Smooth muscle cell (in vitro differentiated cells): ENCODE results near the gene PRMT7. TPM values are rescaled to one million over a fixed set of nuclear protein-coding genes. Genes with fewer than 3 reads are reported as not detected.
"Not testable (repeated sequence)": the region's sequence is repeated elsewhere in the genome, so short reads cannot be mapped to it uniquely, and the experiment has no call there.

Experiments
- DNase-seq: peaks from one replicate; lab custom pipeline; 2025; ENCODE audit not compliant: unreplicated experiment; lab: John Stamatoyannopoulos, UW
- H2AFZ ChIP-seq: fragments of 200-600 bp; sonication (generic); 2 replicates; pipeline ENCODE4 v1.6.0; 2016; ENCODE audit warnings: antibody characterized with exemption, low read depth, mild to moderate bottlenecking
- H3F3A ChIP-seq: fragments of 200-600 bp; sonication (generic); 2 replicates; pipeline ENCODE4 v1.6.0; 2017; ENCODE audit warnings: antibody characterized with exemption, low read depth
- H3K27ac ChIP-seq: fragments of 200-600 bp; sonication (generic); 2 replicates; pipeline ENCODE4 v1.5.1; 2016; ENCODE audit warnings: low read depth, mild to moderate bottlenecking
- H3K27me3 ChIP-seq: fragments of 200-600 bp; sonication (generic); 2 replicates; pipeline ENCODE4 v1.6.1; 2016; ENCODE audit warnings: low read depth, mild to moderate bottlenecking
- H3K36me3 ChIP-seq: fragments of 200-600 bp; sonication (generic); 2 replicates; pipeline ENCODE4 v1.5.1; 2016; ENCODE audit warnings: low read depth
- H3K4me1 ChIP-seq: fragments of 200-600 bp; sonication (generic); 2 replicates; pipeline ENCODE4 v1.5.1; 2016; ENCODE audit warnings: low read depth
- H3K4me2 ChIP-seq: fragments of 200-600 bp; sonication (generic); 2 replicates; pipeline ENCODE4 v1.6.0; 2016; ENCODE audit warnings: mild to moderate bottlenecking
- H3K4me3 ChIP-seq: fragments of 200-600 bp; sonication (generic); 2 replicates; pipeline ENCODE4 v1.5.1; 2016; ENCODE audit warnings: mild to moderate bottlenecking
- H3K79me2 ChIP-seq: fragments of 200-600 bp; sonication (generic); 2 replicates; pipeline ENCODE4 v1.6.0; 2016; ENCODE audit warnings: low read depth, mild to moderate bottlenecking
- H3K9ac ChIP-seq: fragments of 200-600 bp; sonication (generic); 2 replicates; pipeline ENCODE4 v1.6.0; 2016; ENCODE audit warnings: low read depth
- H3K9me3 ChIP-seq: fragments of 200-600 bp; sonication (generic); replicated peaks from 2 replicates; pipeline ENCODE4 v1.5.1; 2016; ENCODE audit warnings: low read depth
- H4K20me1 ChIP-seq: fragments of 200-600 bp; sonication (generic); 2 replicates; pipeline ENCODE4 v1.6.0; 2016; ENCODE audit warnings: low read depth
- CTCF ChIP-seq: fragments of 200-600 bp; sonication (generic); IDR thresholded peaks from 2 replicates; pipeline ENCODE4 v1.5.1; 2017; ENCODE audit warnings: borderline replicate concordance, mild to moderate bottlenecking, antibody characterized with exemption; ENCODE audit not compliant: insufficient read depth, poor library complexity, severe bottlenecking
- WGBS: methylation state at CpG from one replicate; pipeline ENCODE4 v1.1.7; 2016; ENCODE audit warnings: low lambda C conversion rate; 5-methylcytosine and 5-hydroxymethylcytosine counted together
- polyA plus RNA-seq: library from polyadenylated mRNA; unstranded; fragments of >200 nt; fragmentation: Nextera tagmentation; extraction: Ambion mirVana; gene quantifications from 2 replicates; pipeline ENCODE4 v1.2.1, GENCODE V29; 2016
- total RNA-seq: library from RNA; depleted of rRNA; stranded (reverse); fragments of >200 nt; gene quantifications from 2 replicates; pipeline ENCODE4 v1.2.3, GENCODE V29; 2014

PRMT7 gene
- total and polyA plus RNA-seq, 2 experiments from 2014 or later, result 22.1 to 25.4 TPM

DNA sequence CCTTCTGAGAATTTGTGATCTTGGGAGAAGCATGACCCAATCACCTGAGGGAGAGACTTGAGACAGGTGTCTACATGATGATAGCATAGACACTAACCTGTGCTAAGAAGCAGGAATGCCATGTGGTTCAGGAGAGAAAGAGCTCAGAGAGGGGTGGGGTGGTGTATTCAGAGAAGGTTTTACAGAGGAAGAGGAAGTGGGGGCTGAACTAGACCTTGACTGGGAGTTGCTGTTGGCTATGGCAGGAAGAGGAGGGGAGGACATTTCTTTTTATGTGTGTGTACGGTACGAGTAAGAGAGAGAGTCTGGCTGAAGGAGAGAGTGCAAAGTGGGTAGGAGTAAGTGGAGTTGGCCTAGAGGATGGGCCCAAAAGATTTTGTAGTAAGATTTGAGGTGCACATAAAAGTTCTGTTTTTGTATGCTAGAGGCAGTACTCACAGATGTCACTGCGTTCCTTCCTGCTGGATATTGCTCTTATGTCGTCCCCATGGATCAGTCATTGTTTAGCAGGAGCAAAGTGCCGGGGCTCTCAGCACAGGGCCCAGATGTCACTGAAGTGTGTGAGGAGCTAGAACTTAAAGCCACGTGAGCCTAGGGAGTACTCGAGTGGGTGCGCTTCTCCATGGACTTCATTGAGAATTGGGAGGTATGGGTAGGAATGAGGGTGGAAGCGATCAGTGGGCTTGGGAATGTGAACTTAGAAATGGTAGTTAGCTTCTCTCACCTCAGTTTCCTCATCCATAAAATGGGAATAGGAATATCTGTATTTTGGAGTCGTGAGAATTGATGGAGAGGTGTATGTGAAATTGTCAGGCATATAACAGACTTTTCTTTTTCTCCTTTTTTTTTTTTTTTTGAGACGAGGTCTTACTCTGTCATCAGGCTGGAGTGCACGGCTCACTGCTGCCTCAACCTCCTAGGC lies 24.4 kb upstream of the PRMT7 start:
- H4K20me1 ChIP-seq, result peaks cover 80% of the 10 kb centered on the region
- no peak for DNase-seq
- peaks cover 15% of the 10 kb centered on the region for H3K79me2 ChIP-seq
- H3K4me2 ChIP-seq, result no peak overlapping the region
- no peaks in the 10 kb centered on the region for H3K27me3 ChIP-seq
- WGBS, result 94% methylated on average over 12 of the region's 12 CpGs
- H3K4me3 ChIP-seq, result no peak overlapping the region
- no peaks in the 10 kb centered on the region for H3F3A ChIP-seq
- H3K27ac ChIP-seq, result no peak overlapping the region
- no peak overlapping the region for H2AFZ ChIP-seq
- no peak for TF ChIP-seq CTCF
- H3K9me3 ChIP-seq, result no peaks in the 10 kb centered on the region
- no peak overlapping the region for H3K9ac ChIP-seq
- no peaks in the 10 kb centered on the region for H3K4me1 ChIP-seq
- no peaks in the 10 kb centered on the region for H3K36me3 ChIP-seq

GRCh38 chr16:68287276-68288251 lies 23.3 kb upstream of the PRMT7 start:
- Histone ChIP-seq H3K4me2 (no peak overlapping the region), H4K20me1 (peaks cover 70% of the 10 kb centered on the region), H3K79me2 (peaks cover 15% of the 10 kb centered on the region), H3K27ac (no peak overlapping the region), H3F3A (no peaks in the 10 kb centered on the region), H3K9me3 (no peaks in the 10 kb centered on the region), H3K9ac (no peak overlapping the region), H3K36me3 (no peaks in the 10 kb centered on the region), H3K4me3 (no peak overlapping the region), H3K4me1 (no peaks in the 10 kb centered on the region), H2AFZ (no peak overlapping the region), H3K27me3 (no peaks in the 10 kb centered on the region)
- no peak for TF ChIP-seq CTCF
- DNase-seq, result no peak
- 96% methylated on average over 11 of the region's 11 CpGs for WGBS

- H3K79me2 ChIP-seq, result peaks cover 15% of the 10 kb centered on the region
- no peaks in the 10 kb centered on the region for H3K27me3 ChIP-seq
- TF ChIP-seq CTCF, result no peak
- H4K20me1 ChIP-seq, result peaks cover 67% of the 10 kb centered on the region
- 100% methylated on average over 1 of the region's 1 CpG for WGBS
- DNase-seq, result no peak
- H3K36me3 ChIP-seq, result no peaks in the 10 kb centered on the region
- no peak overlapping the region for H3K27ac ChIP-seq
- no peak overlapping the region for H3K4me2 ChIP-seq
- no peak overlapping the region for H3K9ac ChIP-seq
- no peaks in the 10 kb centered on the region for H3K9me3 ChIP-seq
- no peaks in the 10 kb centered on the region for H3K4me1 ChIP-seq
- no peak overlapping the region for H2AFZ ChIP-seq
- H3F3A ChIP-seq, result no peaks in the 10 kb centered on the region
- H3K4me3 ChIP-seq, result no peak overlapping the region
Measured at GRCh38 chr16:68288252-68288650, 22.6 kb upstream of the PRMT7 start.

GRCh38 chr16:68288796-68289195 lies 22.0 kb upstream of the PRMT7 start:
- H3K27ac ChIP-seq, H3K9me3 ChIP-seq, H3F3A ChIP-seq, H3K4me2 ChIP-seq, H2AFZ ChIP-seq, H3K9ac ChIP-seq, H3K4me3 ChIP-seq, DNase-seq, H3K4me1 ChIP-seq, H3K36me3 ChIP-seq, H3K27me3 ChIP-seq: not testable (repeated sequence)
- Histone ChIP-seq H4K20me1 (peaks cover 66% of the 10 kb centered on the region), H3K79me2 (peaks cover 13% of the 10 kb centered on the region)
- 94% methylated on average over 9 of the region's 9 CpGs for WGBS
